Activated T-cell treated with anti-CD3 and anti-CD28 coated beads, Interleukin-2, amount 50 U/mL, for 48 hours (primary cell): Measurements from ENCODE around the gene EFNA5.

Experiments used
- DNase-seq, 2 experiments: peaks; one replicate each; pipeline ENCODE4 v3.0.0-alpha.2; 2020

Gene EFNA5

GRCh38 chr5:107601076-107601475 is 69.7 kb downstream of the EFNA5 start:
- DNase-seq, result no peak

GRCh38 chr5:107598958-107599357 is 71.8 kb downstream of the EFNA5 start:
- no peak for DNase-seq

GRCh38 chr5:107597803-107598202 is 72.9 kb downstream of the EFNA5 start:
- DNase-seq, result no peak

- no peak for DNase-seq
These were observed 73.5 kb downstream of the EFNA5 start for GRCh38 chr5:107597247-107597646.

GRCh38 chr5:107594253-107595045 is 76.3 kb downstream of the EFNA5 start:
- no peak for DNase-seq

- DNase-seq, result no peak
These were observed 77.7 kb downstream of the EFNA5 start for GRCh38 chr5:107593009-107593408.

- DNase-seq, result no peak
These were observed 78.2 kb downstream of the EFNA5 start for GRCh38 chr5:107592515-107592914.

GRCh38 chr5:107590686-107591085 is 80.1 kb downstream of the EFNA5 start:
- DNase-seq, result no peak

- no peak for DNase-seq
These were observed 81.1 kb downstream of the EFNA5 start for GRCh38 chr5:107589520-107590193.

GRCh38 chr5:107582625-107583024 is 88.1 kb downstream of the EFNA5 start:
- no peak for DNase-seq

GRCh38 chr5:107580889-107581820 is 89.6 kb downstream of the EFNA5 start:
- no peak for DNase-seq

- no peak for DNase-seq
These were observed 92.6 kb downstream of the EFNA5 start for GRCh38 chr5:107578051-107578635.

GRCh38 chr5:107577394-107577950 is 93.3 kb downstream of the EFNA5 start:
- no peak for DNase-seq

- DNase-seq, result no peak
These were observed 93.9 kb downstream of the EFNA5 start for GRCh38 chr5:107576736-107577393.

GRCh38 chr5:107576155-107576554 is 94.6 kb downstream of the EFNA5 start:
- no peak for DNase-seq

- no peak for DNase-seq
These were observed 96.5 kb downstream of the EFNA5 start for GRCh38 chr5:107574287-107574686.

GRCh38 chr5:107572715-107573368 is 97.9 kb downstream of the EFNA5 start:
- DNase-seq, result no peak

GRCh38 chr5:107571621-107572536 is 98.9 kb downstream of the EFNA5 start:
- DNase-seq, result peak; percentile 90 to 93

- DNase-seq, result peak; percentile 41 to 43
These were observed 99.8 kb downstream of the EFNA5 start for GRCh38 chr5:107570805-107571531.

- DNase-seq, result no peak
These were observed 100.6 kb downstream of the EFNA5 start for GRCh38 chr5:107570181-107570580.
